Small intestine (tissue), 16 donors: ENCODE data around the gene GADD45B. TPM values are rescaled to one million over a fixed set of nuclear protein-coding genes. Genes with fewer than 3 reads are reported as not detected.

Source experiments
- DNase-seq, 2 donors: peaks; one replicate each; pipeline versions ENCODE4 v3.0.0 to v3.0.0-alpha.2; 2013
- FAIRE-seq: peaks from 2 replicates; lab custom pipeline; 2012; peaks lifted over from hg19 to GRCh38; lab: Jason Lieb, UNC
- H3K27ac ChIP-seq, 3 donors: one replicate each; pipeline ENCODE4 v1.5.1; 2013; ENCODE audit warnings: low read length in 2 of 3, mild to moderate bottlenecking in 2 of 3, control low read depth in 1 of 3, inconsistent platforms in 1 of 3, low read depth in 1 of 3, moderate library complexity in 1 of 3
- H3K27me3 ChIP-seq, 3 donors: one replicate each; pipeline ENCODE4 v1.6.1; 2013; ENCODE audit warnings: low read length in 3 of 3, inconsistent platforms in 1 of 3; ENCODE audit not compliant: control insufficient read depth in 3 of 3, insufficient read depth in 3 of 3
- H3K36me3 ChIP-seq, 3 donors: one replicate each; pipeline ENCODE4 v1.6.1; 2013; ENCODE audit warnings: low read length in 3 of 3, inconsistent platforms in 1 of 3, low read depth in 1 of 3, mild to moderate bottlenecking in 1 of 3, moderate library complexity in 1 of 3; ENCODE audit not compliant: control insufficient read depth in 3 of 3, insufficient read depth in 2 of 3
- H3K4me1 ChIP-seq, 3 donors: one replicate each; pipeline ENCODE4 v1.6.1; 2013; ENCODE audit warnings: low read length in 2 of 3, inconsistent platforms in 1 of 3, low read depth in 1 of 3, mild to moderate bottlenecking in 1 of 3, moderate library complexity in 1 of 3; ENCODE audit not compliant: control insufficient read depth in 3 of 3, insufficient read depth in 2 of 3
- H3K4me3 ChIP-seq, 3 donors: one replicate each; pipeline ENCODE4 v1.5.1; 2013; ENCODE audit warnings: low read length in 3 of 3, control low read depth in 1 of 3, inconsistent platforms in 1 of 3, low read depth in 1 of 3, mild to moderate bottlenecking in 1 of 3, moderate library complexity in 1 of 3
- H3K9me3 ChIP-seq, 2 donors: one replicate each; pipeline ENCODE4 v1.6.1; 2013; ENCODE audit warnings: low read depth in 1 of 2, low read length in 1 of 2; ENCODE audit not compliant: control insufficient read depth in 2 of 2, insufficient read depth in 1 of 2
- WGBS, 3 donors: extraction: QIAGEN DNeasy Blood & Tissue Kit; methylation state at CpG; one replicate each; pipeline ENCODE4 v1.1.7; 2013; 5-methylcytosine and 5-hydroxymethylcytosine counted together
- long read RNA-seq, 10 donors: transcript quantifications; one replicate each; lab custom pipeline, GENCODE V29; 2026
- polyA plus RNA-seq, 4 donors: library from polyadenylated mRNA; stranded (reverse) in 3 of 4; unstranded in 1 of 4; fragments of 200-250 nt in 3 of 4; fragments of 120-200 nt in 1 of 4; gene quantifications; one replicate each; pipeline versions ENCODE4 v1.2.1 to v1.2.3, GENCODE V29; 2013
- donor health status: healthy with polysubstance abuse.
- donor health status: control.
- donor health status: control.
- donor health status: Bipolar disorder and iron deficiency.
- donor health status: healthy.

Gene GADD45B, protein sequence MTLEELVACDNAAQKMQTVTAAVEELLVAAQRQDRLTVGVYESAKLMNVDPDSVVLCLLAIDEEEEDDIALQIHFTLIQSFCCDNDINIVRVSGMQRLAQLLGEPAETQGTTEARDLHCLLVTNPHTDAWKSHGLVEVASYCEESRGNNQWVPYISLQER
- polyA plus RNA-seq = 10 to 100 TPM; 12.1 to 40.4 (median 15.1) TPM
- long read RNA-seq, donor 1 = 0 reads
- long read RNA-seq, donor 2 = 0 reads
- long read RNA-seq, donor 3, partial matches to known transcripts = 0 of 6 reads
- long read RNA-seq, donor 3, other reads (novel, unspliced or antisense) = 0 of 6 reads
- long read RNA-seq, donor 4 = 0 reads
- long read RNA-seq, donor 5, partial matches to known transcripts = 7 of 12 reads
- long read RNA-seq, donor 5, other reads (novel, unspliced or antisense) = 0 of 12 reads
- long read RNA-seq, donor 6, partial matches to known transcripts = 0 of 2 reads
- long read RNA-seq, donor 6, other reads (novel, unspliced or antisense) = 0 of 2 reads
- long read RNA-seq, donor 7, transcript GADD45B-204 (3 exons, 765 nt) = minor isoform, 5 of 59 reads
- long read RNA-seq, donor 7, transcript GADD45B-201 (4 exons, 1,373 nt) = major isoform, 45 of 59 reads
- long read RNA-seq, donor 7, transcript GADD45B-203 (1 exons, 517 nt) = minor isoform, 6 of 59 reads
- long read RNA-seq, donor 7, partial matches to known transcripts = 0 of 59 reads
- long read RNA-seq, donor 7, other reads (novel, unspliced or antisense) = 0 of 59 reads
- long read RNA-seq, donor 8, partial matches to known transcripts = 0 of 1 reads
- long read RNA-seq, donor 8, other reads (novel, unspliced or antisense) = 0 of 1 reads
- long read RNA-seq, donor 9, partial matches to known transcripts = 5 of 7 reads
- long read RNA-seq, donor 9, other reads (novel, unspliced or antisense) = 0 of 7 reads
- long read RNA-seq, donor 10, transcript GADD45B-201 (4 exons, 1,373 nt) = major isoform, 10 of 11 reads
- long read RNA-seq, donor 10, partial matches to known transcripts = 0 of 11 reads
- long read RNA-seq, donor 10, other reads (novel, unspliced or antisense) = 0 of 11 reads

DNA sequence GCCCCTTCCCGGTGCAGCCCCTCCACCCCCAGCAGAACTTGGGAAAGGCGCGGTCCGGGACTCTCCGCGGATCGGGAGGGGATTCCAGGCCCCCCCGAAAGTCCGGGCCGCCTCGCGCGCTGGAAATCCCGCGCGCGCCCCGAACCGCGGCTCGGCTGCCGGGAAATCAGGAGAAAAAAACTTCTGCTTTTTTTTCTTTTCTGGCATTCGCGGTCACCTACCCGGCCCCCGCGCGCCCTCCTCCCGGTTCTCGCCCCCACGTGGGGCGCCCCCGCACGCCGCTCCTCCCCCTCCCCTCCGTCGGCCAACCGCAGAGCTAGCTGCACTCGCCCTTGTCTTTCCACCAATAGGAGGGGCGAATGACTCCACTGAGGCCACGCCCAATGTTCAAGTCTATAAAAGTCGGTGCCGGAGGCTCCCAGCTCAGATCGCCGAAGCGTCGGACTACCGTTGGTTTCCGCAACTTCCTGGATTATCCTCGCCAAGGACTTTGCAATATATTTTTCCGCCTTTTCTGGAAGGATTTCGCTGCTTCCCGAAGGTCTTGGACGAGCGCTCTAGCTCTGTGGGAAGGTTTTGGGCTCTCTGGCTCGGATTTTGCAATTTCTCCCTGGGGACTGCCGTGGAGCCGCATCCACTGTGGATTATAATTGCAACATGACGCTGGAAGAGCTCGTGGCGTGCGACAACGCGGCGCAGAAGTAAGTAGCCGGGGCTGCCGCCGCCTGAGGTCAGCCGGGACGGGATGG is at the start of gene GADD45B:
Gene GADD45B, plus strand, starts transcription at position 426 of the 749 bp plus-strand sequence. Its CDS starts 232 bp downstream, at position 658.
- H3K4me3 ChIP-seq = peak within 1 kb of the TSS; percentile 70 to 89 (median 82)
- DNase-seq (peak; percentile 96 to 97), FAIRE-seq (no peak)
- H3K9me3 ChIP-seq = no peaks in the 10 kb centered on the region
- peaks cover 0 to 56% (median 0%) of the 10 kb centered on the region in 3 donors for H3K27me3 ChIP-seq
- H3K27ac ChIP-seq = peak within 1 kb of the TSS; percentile 53 to 89 (median 64)
- 0 to 1% (median 0%) methylated on average over 54 to 70 of the region's 70 CpGs for WGBS, 3 donors
- no peaks in the 10 kb centered on the region for H3K36me3 ChIP-seq
- H3K4me1 ChIP-seq = peaks cover 4 to 40% (median 4%) of the 10 kb centered on the region in 3 donors

DNA sequence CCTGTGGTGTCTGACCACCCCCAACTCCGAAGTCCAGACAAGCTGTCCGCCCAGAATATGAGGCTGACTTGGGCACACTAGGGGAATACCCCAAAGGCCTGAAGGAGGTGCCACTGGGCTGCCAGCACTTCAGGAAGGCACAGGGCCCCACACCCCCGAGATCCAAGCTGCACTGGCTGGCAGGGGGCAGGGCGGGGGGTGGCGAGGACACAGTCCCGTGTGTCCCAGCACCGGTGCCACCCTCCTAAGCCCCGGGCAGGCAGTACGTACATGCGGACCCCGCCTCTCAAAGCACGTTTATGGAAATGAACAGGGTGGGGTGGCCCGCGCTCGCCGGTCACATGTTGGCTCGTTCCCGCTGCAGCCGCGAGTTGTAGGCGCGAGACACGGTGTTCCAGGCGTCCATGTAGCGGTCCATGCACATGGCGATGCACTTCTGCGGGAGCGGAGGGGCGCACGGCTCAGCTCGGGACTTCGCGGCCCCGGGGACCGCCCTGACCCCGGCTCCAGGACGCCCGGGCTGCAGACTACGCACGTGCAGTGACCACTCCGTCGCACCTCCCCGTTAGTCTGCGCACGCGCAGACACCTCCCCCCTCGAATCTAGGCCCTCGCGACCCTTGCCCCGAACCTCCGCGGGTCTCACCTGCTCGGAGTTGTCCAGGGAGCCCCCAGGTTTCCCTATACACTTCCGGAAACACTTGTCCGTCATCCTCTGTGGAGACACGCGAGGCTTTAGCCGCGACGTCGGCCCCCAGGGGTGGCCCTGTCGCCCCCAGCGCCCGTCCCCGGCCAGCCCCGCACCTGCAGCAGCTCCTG is 49.1 kb upstream of the GADD45B start:
- peak overlapping the region; percentile 69 to 82 (median 74) for H3K4me3 ChIP-seq
- FAIRE-seq (no peak), DNase-seq (peak; percentile 40 to 62)
- peaks cover 2 to 64% (median 3%) of the 10 kb centered on the region in 3 donors for H3K36me3 ChIP-seq
- H3K9me3 ChIP-seq = no peaks in the 10 kb centered on the region
- H3K27me3 ChIP-seq = no peaks in the 10 kb centered on the region
- H3K27ac ChIP-seq = peak overlapping the region in 2 of 3 donors; percentile 95 to 99
- H3K4me1 ChIP-seq = peaks cover 0 to 21% (median 3%) of the 10 kb centered on the region in 3 donors
- WGBS, 3 donors = 1 to 3% (median 2%) methylated on average over 59 to 66 of the region's 66 CpGs

DNA sequence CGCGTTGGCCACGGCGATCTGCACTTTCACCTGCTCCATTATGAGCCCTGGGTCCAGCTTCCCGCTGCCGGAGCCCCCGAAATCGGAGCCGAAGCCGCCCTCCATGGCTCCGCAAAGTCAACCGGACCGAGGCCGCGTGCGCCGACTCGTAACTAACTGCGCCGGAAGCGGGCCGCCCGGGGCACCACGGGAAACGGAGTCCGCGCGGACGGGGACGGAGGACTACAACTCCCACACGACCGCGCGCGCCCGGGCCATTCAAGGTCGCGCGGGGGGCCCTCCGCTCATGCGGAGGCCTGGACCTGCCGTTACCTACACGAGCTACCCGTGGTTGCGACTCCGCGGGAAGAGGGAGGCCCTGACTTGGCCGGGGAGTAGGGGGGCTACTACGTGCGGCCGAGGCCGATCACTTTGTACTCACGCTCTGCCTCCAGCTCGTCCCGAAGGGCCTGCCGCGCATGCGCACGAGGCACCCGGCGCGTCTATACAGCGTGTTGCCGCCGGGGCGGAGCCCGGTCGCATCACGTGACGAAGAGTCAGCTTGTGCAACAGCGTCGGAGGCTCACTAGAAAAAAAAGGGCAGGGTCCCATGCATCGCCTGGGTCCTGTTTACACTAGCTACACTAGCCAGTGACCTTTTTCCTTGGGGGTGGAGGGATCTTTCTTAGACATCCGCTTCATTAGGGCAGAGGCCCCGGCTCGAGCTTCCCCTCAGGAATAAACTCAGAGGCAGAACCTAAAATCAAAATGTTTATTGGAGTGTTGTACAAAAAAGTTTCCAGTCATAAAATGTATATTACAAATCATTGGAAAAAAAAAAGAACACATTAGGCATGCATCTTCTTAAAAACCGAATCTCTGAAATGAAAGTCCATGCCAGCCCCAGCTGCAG is 48.3 kb upstream of the GADD45B start, which contains the start of gene TIMM13:
Gene TIMM13, minus strand, starts transcription at position 158 of the 892 bp plus-strand sequence. Its CDS starts 53 bp downstream, at position 105.
- H3K36me3 ChIP-seq = peaks cover 2 to 69% (median 3%) of the 10 kb centered on the region in 3 donors
- 0% methylated on average over 66 to 77 of the region's 77 CpGs for WGBS, 3 donors
- H3K27ac ChIP-seq = peak within 1 kb of the TSS; percentile 79 to 99 (median 95)
- H3K4me1 ChIP-seq = peaks cover 0 to 21% (median 3%) of the 10 kb centered on the region in 3 donors
- H3K9me3 ChIP-seq = no peaks in the 10 kb centered on the region
- H3K27me3 ChIP-seq = no peaks in the 10 kb centered on the region
- DNase-seq = peak; percentile 97 to 100
- no peak for FAIRE-seq
- H3K4me3 ChIP-seq = peak within 1 kb of the TSS; percentile 69 to 82 (median 74)

DNA sequence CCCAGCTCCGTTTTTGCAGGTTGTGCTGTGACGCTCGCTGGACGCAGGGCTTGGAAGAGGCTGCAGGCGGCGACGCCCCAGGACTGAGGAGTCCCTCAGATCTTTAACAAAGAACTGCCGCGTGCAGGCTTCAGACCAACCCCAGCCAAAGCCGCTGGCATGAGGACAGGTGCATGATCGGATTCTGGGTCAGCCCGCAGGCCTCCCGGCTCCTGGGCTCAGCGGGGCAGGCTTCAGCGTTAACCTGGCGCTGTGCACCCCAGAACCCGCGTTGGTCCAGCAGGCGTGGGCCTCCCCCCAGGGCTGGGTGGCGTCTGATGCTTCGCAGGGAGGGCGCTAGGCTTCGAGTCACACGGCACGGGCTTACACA is 47.6 kb upstream of the GADD45B start:
- DNase-seq = peak; percentile 58 to 61
- FAIRE-seq = no peak
- WGBS, 3 donors = 20 to 39% (median 23%) methylated on average over 25 of the region's 25 CpGs

DNA sequence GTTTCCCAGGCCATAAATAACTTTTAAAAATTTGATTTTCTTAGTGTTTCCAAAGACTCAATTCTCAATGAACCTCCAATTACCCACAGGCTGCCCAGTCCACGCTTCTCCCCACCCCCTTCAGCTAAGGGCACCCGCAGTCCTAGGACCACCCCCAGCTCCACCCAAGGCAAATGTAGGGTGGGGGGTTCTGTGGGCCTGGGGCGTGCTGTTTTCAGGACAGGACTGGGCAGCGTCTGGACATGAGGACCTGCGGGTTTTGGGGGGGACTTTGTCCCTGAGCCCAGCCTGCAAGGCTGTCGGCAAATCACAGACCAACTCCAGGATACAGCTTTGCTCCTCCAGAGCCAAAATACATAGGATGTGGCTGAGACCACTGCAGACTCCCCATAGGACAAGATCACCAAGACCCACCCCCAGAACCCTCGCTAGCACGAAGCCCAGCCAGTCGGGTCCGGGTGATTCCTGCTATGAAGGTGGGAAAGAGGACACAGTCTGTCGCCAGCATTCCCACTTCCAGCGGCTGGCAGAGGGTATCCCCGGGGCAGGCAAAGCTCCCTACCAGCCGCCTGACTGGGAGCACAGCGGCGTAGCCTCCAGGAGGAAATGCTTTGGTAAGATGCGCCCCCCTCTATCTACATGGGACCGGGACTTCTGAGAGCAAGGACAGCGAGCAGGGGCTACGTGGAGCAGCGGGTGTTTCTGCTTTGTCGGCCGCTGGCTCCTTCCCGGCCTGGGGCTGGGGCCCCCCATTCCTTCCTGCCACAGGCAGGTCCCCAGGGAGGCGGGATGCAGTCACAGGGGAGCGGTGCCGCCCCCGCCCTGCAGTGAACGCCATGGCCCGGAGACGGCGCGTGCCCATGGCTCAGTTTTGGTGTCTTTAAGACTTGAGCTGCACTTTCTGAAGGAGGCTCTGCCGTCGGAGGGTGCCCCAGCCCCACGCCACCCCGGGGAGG is 46.9 kb upstream of the GADD45B start:
- peaks cover 0 to 21% (median 3%) of the 10 kb centered on the region in 3 donors for H3K4me1 ChIP-seq
- H3K36me3 ChIP-seq = peaks cover 2 to 62% (median 6%) of the 10 kb centered on the region in 3 donors

More for the DNA sequence above, 47.6 kb upstream of the GADD45B start:
- H3K4me1 ChIP-seq = peaks cover 0 to 21% (median 3%) of the 10 kb centered on the region in 3 donors
- H3K27me3 ChIP-seq = no peaks in the 10 kb centered on the region
- no peaks in the 10 kb centered on the region for H3K9me3 ChIP-seq
- H3K36me3 ChIP-seq = peaks cover 2 to 64% (median 3%) of the 10 kb centered on the region in 3 donors
- H3K4me3 ChIP-seq = peak overlapping the region in 2 of 3 donors; percentile 69 to 82
- peak overlapping the region in 2 of 3 donors; percentile 95 to 99 for H3K27ac ChIP-seq

DNA sequence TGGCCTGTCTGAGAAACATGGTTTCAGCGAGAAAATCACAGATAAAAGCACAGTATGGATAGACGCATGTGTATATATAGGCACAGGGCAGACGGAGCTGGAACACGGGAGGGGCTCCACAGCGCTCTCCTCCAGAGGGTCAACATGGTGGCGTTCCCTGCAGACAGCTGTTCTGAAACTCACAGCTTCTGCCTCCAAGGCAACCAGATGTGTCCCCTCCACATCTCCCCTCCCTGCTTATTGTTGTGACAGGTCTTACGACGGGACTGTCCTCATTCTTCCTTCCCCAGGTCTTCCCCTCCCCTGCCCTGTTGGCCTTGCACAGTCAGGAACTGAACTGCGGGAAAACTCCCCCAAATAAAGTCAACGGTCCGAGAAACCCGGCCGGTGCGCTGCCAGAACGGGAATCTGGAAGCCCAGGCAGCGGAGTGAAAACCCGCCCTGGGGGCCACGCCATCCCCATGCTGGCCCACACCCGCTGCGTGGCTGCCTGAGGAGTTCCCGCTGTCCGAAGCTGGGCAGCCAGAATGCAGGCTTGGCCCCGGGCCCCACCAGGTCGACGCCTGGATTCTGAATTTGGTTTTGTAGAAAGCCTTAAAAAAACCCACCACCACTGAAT is 45.9 kb upstream of the GADD45B start:
- no peaks in the 10 kb centered on the region for H3K9me3 ChIP-seq
- 88 to 91% (median 90%) methylated on average over 25 of the region's 25 CpGs for WGBS, 3 donors
- FAIRE-seq (no peak), DNase-seq (no peak)
- H3K36me3 ChIP-seq = peaks cover 5 to 65% (median 7%) of the 10 kb centered on the region in 3 donors
- no peak overlapping the region for H3K27ac ChIP-seq
- H3K4me1 ChIP-seq = peaks cover 0 to 21% (median 3%) of the 10 kb centered on the region in 3 donors
- H3K27me3 ChIP-seq = no peaks in the 10 kb centered on the region
- H3K4me3 ChIP-seq = no peak overlapping the region

More for the DNA sequence above, 46.9 kb upstream of the GADD45B start:
- Histone ChIP-seq H3K4me3 (peak overlapping the region in 1 of 3 donors; percentile 82), H3K27me3 (no peaks in the 10 kb centered on the region), H3K9me3 (no peaks in the 10 kb centered on the region), H3K27ac (peak overlapping the region in 1 of 3 donors; percentile 95)
- no peak for FAIRE-seq
- DNase-seq = no peak
- 75 to 88% (median 84%) methylated on average over 37 of the region's 37 CpGs for WGBS, 3 donors
